GM19468 (cell line): ENCODE results near the gene GLB1L.

Experiments
- ATAC-seq: cut with Tn5 transposase; IDR thresholded peaks from one replicate; pipeline ENCODE4 v1.9.1; 2021; ENCODE audit warnings: mild to moderate bottlenecking, moderate library complexity, moderate number of reproducible peaks; ENCODE audit not compliant: unreplicated experiment; ENCODE audit errors: extremely low read depth

Gene GLB1L

GRCh38 chr2:219228911-219229304 lies 16.3 kb downstream of the GLB1L start:
- no peak for ATAC-seq

GRCh38 chr2:219228041-219228910 lies 17.0 kb downstream of the GLB1L start:
- ATAC-seq: no peak

GRCh38 chr2:219225350-219225749 lies 19.9 kb downstream of the GLB1L start:
- ATAC-seq: no peak

GRCh38 chr2:219223831-219224610 lies 21.2 kb downstream of the GLB1L start:
- no peak for ATAC-seq

GRCh38 chr2:219221957-219222518 lies 23.2 kb downstream of the GLB1L start:
- ATAC-seq: no peak

GRCh38 chr2:219220652-219221402 lies 24.4 kb downstream of the GLB1L start:
- ATAC-seq: no peak

- ATAC-seq: no peak
Observed at GRCh38 chr2:219219784-219220532, 25.3 kb downstream of the GLB1L start.

- peak; percentile 32 for ATAC-seq
Observed at GRCh38 chr2:219218732-219219701, 26.2 kb downstream of the GLB1L start, which contains the start of gene ABCB6. ABCB6 (minus strand) TSS chr2:219218958; CDS start chr2:219218673, 285 bp downstream.

- ATAC-seq: no peak
Observed at GRCh38 chr2:219218217-219218731, 27.0 kb downstream of the GLB1L start.

- ATAC-seq: no peak
Observed at GRCh38 chr2:219216535-219216915, 28.7 kb downstream of the GLB1L start.

- ATAC-seq: no peak
Observed at GRCh38 chr2:219215871-219216534, 29.2 kb downstream of the GLB1L start.

- no peak for ATAC-seq
Observed at GRCh38 chr2:219214786-219215185, 30.5 kb downstream of the GLB1L start.

- no peak for ATAC-seq
Observed at GRCh38 chr2:219214141-219214540, 31.1 kb downstream of the GLB1L start.

- no peak for ATAC-seq
Observed at GRCh38 chr2:219213486-219214071, 31.7 kb downstream of the GLB1L start.

GRCh38 chr2:219213026-219213415 lies 32.2 kb downstream of the GLB1L start:
- no peak for ATAC-seq

GRCh38 chr2:219210886-219211362 lies 34.3 kb downstream of the GLB1L start:
- no peak for ATAC-seq

GRCh38 chr2:219210196-219210885 lies 34.9 kb downstream of the GLB1L start:
- no peak for ATAC-seq
